ENCODE data around the gene VPS13D.
"Not testable (repeated sequence)": the region's sequence is repeated elsewhere in the genome, so short reads cannot be mapped to it uniquely, and the experiment has no call there.

The VPS13D gene

GRCh38 chr1:12529640-12530174, 299.9 kb downstream of the VPS13D start:
- DNase-seq, result no peak

- no peak for DNase-seq
Measured at GRCh38 chr1:12530462-12531178, 300.8 kb downstream of the VPS13D start.

GRCh38 chr1:12531179-12531499, 301.3 kb downstream of the VPS13D start:
- DNase-seq, result no peak

- DNase-seq, result no peak
Measured at GRCh38 chr1:12532405-12533315, 302.8 kb downstream of the VPS13D start.

GRCh38 chr1:12536023-12536639, 306.3 kb downstream of the VPS13D start:
- DNase-seq, result no peak

GRCh38 chr1:12537294-12537693, 307.5 kb downstream of the VPS13D start:
- DNase-seq, result no peak

- DNase-seq, result no peak
Measured at GRCh38 chr1:12537906-12538461, 308.2 kb downstream of the VPS13D start.

- not testable (repeated sequence) for DNase-seq
Measured at GRCh38 chr1:12538536-12538935, 308.7 kb downstream of the VPS13D start.

- DNase-seq, result no peak
Measured at GRCh38 chr1:12539320-12539704, 309.5 kb downstream of the VPS13D start.

GRCh38 chr1:12539705-12540579, 310.1 kb downstream of the VPS13D start:
- DNase-seq, result no peak

- no peak for DNase-seq
Measured at GRCh38 chr1:12540580-12541273, 310.9 kb downstream of the VPS13D start.

GRCh38 chr1:12541274-12542137, 311.7 kb downstream of the VPS13D start:
- DNase-seq, result no peak

GRCh38 chr1:12542138-12542465, 312.3 kb downstream of the VPS13D start:
- no peak for DNase-seq

GRCh38 chr1:12542616-12543592, 313.1 kb downstream of the VPS13D start:
- no peak for DNase-seq

GRCh38 chr1:12543740-12544154, 313.9 kb downstream of the VPS13D start:
- no peak for DNase-seq

GRCh38 chr1:12544357-12544756, 314.5 kb downstream of the VPS13D start:
- no peak for DNase-seq

GRCh38 chr1:12544992-12545391, 315.2 kb downstream of the VPS13D start:
- DNase-seq, result no peak

- no peak for DNase-seq
Measured at GRCh38 chr1:12546771-12547585, 317.1 kb downstream of the VPS13D start.

All from activated CD4-positive, alpha-beta T cell treated with anti-CD3 and anti-CD28 coated beads, Interleukin-2, amount 50 U/mL, for 4 hours (primary cell).